ENCODE data around the gene MAD2L1. TPM values are rescaled to one million over a fixed set of nuclear protein-coding genes. Genes with fewer than 3 reads are reported as not detected.

The MAD2L1 gene
- total RNA-seq, 4 donors from 2014 or later: 1.8 to 12.2 (median 2.9) TPM; not detected in 1

- DNase-seq: no peak
- H3K27ac ChIP-seq: no peak overlapping the region
- intact Hi-C loops (cut with DNase I; ENCODE audit: low total_unique reads): no loop called here
Measured at GRCh38 chr4:120053911-120054310, 12.7 kb downstream of the MAD2L1 start.

GRCh38 chr4:120052856-120053255 lies 13.8 kb downstream of the MAD2L1 start:
- peaks cover 0 to 2% of the 10 kb centered on the region in 2 donors for H3K36me3 ChIP-seq
- peak in 1 of 2 donors; percentile 30 for DNase-seq
- H3K4me3 ChIP-seq: no peak overlapping the region
- no peaks in the 10 kb centered on the region for H3K27me3 ChIP-seq
- no peak overlapping the region for H3K27ac ChIP-seq
- intact Hi-C loops (cut with DNase I; ENCODE audit: low total_unique reads): no loop called here
- TF ChIP-seq CTCF (IDR thresholded peaks at IDR 0.05): no peak
- no peak for TF ChIP-seq POLR2A (IDR thresholded peaks at IDR 0.05)
- no peaks in the 10 kb centered on the region for H3K9me3 ChIP-seq
- no peaks in the 10 kb centered on the region for H3K4me1 ChIP-seq

More at GRCh38 chr4:120053911-120054310, 12.7 kb downstream of the MAD2L1 start:
- no peak overlapping the region for H3K4me3 ChIP-seq
- peaks cover 0 to 2% of the 10 kb centered on the region in 2 donors for H3K36me3 ChIP-seq
- no peaks in the 10 kb centered on the region for H3K27me3 ChIP-seq
- H3K4me1 ChIP-seq: no peaks in the 10 kb centered on the region
- no peak for TF ChIP-seq CTCF (IDR thresholded peaks at IDR 0.05)
- TF ChIP-seq POLR2A (IDR thresholded peaks at IDR 0.05): no peak
- no peaks in the 10 kb centered on the region for H3K9me3 ChIP-seq

- intact Hi-C loops (cut with DNase I; ENCODE audit: low total_unique reads): no loop called here
- no peaks in the 10 kb centered on the region for H3K27me3 ChIP-seq
- H3K27ac ChIP-seq: no peak overlapping the region
- DNase-seq: no peak
- H3K4me3 ChIP-seq: no peak overlapping the region
- TF ChIP-seq CTCF (IDR thresholded peaks at IDR 0.05) (no peak), POLR2A (IDR thresholded peaks at IDR 0.05) (no peak)
- H3K4me1 ChIP-seq: no peaks in the 10 kb centered on the region
- no peaks in the 10 kb centered on the region for H3K9me3 ChIP-seq
- H3K36me3 ChIP-seq: peaks cover 0 to 2% of the 10 kb centered on the region in 2 donors
Measured at GRCh38 chr4:120051253-120051652, 15.4 kb downstream of the MAD2L1 start.

GRCh38 chr4:120049732-120050494 lies 16.7 kb downstream of the MAD2L1 start:
- no peaks in the 10 kb centered on the region for H3K9me3 ChIP-seq
- intact Hi-C loops (cut with DNase I; ENCODE audit: low total_unique reads): loop anchor here (10.0 kb wide), 1 partner anchor 735 kb away; no protein-coding TSS in a partner anchor
- DNase-seq: peak; percentile 72 to 82
- H3K4me1 ChIP-seq: no peaks in the 10 kb centered on the region
- no peaks in the 10 kb centered on the region for H3K27me3 ChIP-seq
- no peaks in the 10 kb centered on the region for H3K36me3 ChIP-seq
- H3K4me3 ChIP-seq: peak overlapping the region in 1 of 2 donors; percentile 19
- H3K27ac ChIP-seq: peak overlapping the region; percentile 63 to 70
- TF ChIP-seq POLR2A (IDR thresholded peaks at IDR 0.05): no peak
- peak; percentile 77 to 80 (median 79) for TF ChIP-seq CTCF (IDR thresholded peaks at IDR 0.05)

GRCh38 chr4:120043828-120044227 lies 22.8 kb downstream of the MAD2L1 start:
- no peak overlapping the region for H3K4me3 ChIP-seq
- H3K4me1 ChIP-seq: no peaks in the 10 kb centered on the region
- DNase-seq: no peak
- H3K27me3 ChIP-seq: no peaks in the 10 kb centered on the region
- intact Hi-C loops (cut with DNase I; ENCODE audit: low total_unique reads): loop anchor here (10.0 kb wide), 1 partner anchor 729 kb away; no protein-coding TSS in a partner anchor
- no peak overlapping the region for H3K27ac ChIP-seq
- H3K9me3 ChIP-seq: no peaks in the 10 kb centered on the region
- TF ChIP-seq POLR2A (IDR thresholded peaks at IDR 0.05) (no peak), CTCF (IDR thresholded peaks at IDR 0.05) (no peak)
- no peaks in the 10 kb centered on the region for H3K36me3 ChIP-seq

Data from uterus (tissue), 4 donors.